Measurements from ENCODE around the gene AKAP6.

DNA sequence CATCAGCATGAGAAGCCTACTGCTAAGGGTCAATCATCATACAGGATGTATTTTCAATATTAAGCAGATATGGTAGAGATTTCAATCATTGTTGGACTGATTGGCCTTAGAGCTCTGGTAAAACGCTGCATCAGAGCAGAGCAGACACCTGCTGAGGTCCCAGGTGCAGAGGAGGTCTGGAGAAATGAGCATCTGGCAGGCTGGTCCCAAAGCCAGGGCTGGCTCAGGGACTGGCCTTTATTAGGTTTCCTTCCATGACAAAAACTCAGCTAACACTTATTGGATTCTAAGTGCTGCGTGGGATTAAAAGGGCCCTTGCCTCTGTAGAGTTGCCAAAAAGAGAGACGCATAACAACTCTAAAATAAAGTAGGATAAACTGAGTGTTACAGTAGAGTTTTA, 29.7 kb downstream of the AKAP6 start:
- TF ChIP-seq, protein P1, sequence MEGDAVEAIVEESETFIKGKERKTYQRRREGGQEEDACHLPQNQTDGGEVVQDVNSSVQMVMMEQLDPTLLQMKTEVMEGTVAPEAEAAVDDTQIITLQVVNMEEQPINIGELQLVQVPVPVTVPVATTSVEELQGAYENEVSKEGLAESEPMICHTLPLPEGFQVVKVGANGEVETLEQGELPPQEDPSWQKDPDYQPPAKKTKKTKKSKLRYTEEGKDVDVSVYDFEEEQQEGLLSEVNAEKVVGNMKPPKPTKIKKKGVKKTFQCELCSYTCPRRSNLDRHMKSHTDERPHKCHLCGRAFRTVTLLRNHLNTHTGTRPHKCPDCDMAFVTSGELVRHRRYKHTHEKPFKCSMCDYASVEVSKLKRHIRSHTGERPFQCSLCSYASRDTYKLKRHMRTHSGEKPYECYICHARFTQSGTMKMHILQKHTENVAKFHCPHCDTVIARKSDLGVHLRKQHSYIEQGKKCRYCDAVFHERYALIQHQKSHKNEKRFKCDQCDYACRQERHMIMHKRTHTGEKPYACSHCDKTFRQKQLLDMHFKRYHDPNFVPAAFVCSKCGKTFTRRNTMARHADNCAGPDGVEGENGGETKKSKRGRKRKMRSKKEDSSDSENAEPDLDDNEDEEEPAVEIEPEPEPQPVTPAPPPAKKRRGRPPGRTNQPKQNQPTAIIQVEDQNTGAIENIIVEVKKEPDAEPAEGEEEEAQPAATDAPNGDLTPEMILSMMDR (IDR thresholded peaks at IDR 0.05): no peak
- no peak for TF ChIP-seq POLR2A (IDR thresholded peaks at IDR 0.05)
